ENCODE results near the gene KCTD16. TPM values are rescaled to one million over a fixed set of nuclear protein-coding genes. Genes with fewer than 3 reads are reported as not detected.

KCTD16 gene
- total RNA-seq, 2 donors from 2014 or later: 3.4 to 4.3 TPM

DNA sequence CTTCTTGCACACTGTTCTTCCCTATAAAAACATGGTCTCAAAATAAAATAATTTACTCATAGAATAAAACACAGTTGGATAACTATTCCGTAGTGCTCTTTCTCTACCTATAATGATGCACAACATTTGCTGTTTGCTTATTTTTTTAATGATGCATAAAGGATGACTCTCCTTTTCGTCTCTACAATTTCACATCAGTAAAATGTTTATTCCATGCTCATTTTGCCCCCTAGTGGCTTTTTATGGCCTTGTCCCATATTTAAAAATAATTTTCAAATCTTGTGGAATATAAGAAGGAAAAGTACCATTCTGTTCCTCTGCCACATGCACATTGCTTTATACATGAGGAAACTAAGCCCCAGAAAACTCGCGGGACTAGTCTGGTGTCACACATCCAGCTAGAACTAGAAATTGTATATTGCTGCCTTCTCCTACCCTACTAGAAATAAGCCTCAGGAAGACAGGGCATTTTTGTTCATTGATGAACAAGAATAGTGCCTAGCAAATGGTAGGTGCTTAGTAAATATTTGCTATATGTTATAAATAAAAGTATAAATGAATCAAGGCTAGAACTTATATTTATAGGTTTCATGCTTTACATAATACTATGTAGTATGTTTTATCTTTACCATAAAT is 12.7 kb downstream of the KCTD16 start:
- Histone ChIP-seq H3K9me3 (no peaks in the 10 kb centered on the region), H3K27ac (no peak overlapping the region), H3K4me3 (no peak overlapping the region), H3K27me3 (no peaks in the 10 kb centered on the region), H3K36me3 (replicated peaks in 1 of 2; ENCODE audit: insufficient read depth in 1 of 2, low read depth in 2 of 2) (no peaks in the 10 kb centered on the region), H3K4me1 (no peaks in the 10 kb centered on the region)
- intact Hi-C loops (cut with DNase I): no loop called here
- WGBS, 2 donors: 5 to 9% methylated on average over 4 of the region's 4 CpGs
- DNase-seq: no peak
- no peak for TF ChIP-seq POLR2A (IDR thresholded peaks at IDR 0.05)
- TF ChIP-seq CTCF (IDR thresholded peaks at IDR 0.05): peak; percentile 9 to 81 (median 59)
- peak; percentile 42 for ATAC-seq

GRCh38 chr5:144187699-144188294 is 17.1 kb downstream of the KCTD16 start:
- intact Hi-C loops (cut with DNase I): no loop called here
- no peak overlapping the region for H3K4me3 ChIP-seq
- no peaks in the 10 kb centered on the region for H3K36me3 ChIP-seq (replicated peaks in 1 of 2; ENCODE audit: insufficient read depth in 1 of 2, low read depth in 2 of 2)
- DNase-seq (peak; percentile 24 to 68 (median 44)), ATAC-seq (peak; percentile 53)
- H3K27me3 ChIP-seq: no peaks in the 10 kb centered on the region
- no peaks in the 10 kb centered on the region for H3K9me3 ChIP-seq
- 0 to 5% methylated on average over 2 of the region's 2 CpGs for WGBS, 2 donors
- no peak for TF ChIP-seq POLR2A (IDR thresholded peaks at IDR 0.05)
- no peaks in the 10 kb centered on the region for H3K4me1 ChIP-seq
- peak overlapping the region in 1 of 4 donors; percentile 23 for H3K27ac ChIP-seq

GRCh38 chr5:144189800-144190429 is 19.2 kb downstream of the KCTD16 start:
- intact Hi-C loops (cut with DNase I): no loop called here
- 59 to 72% methylated on average over 10 of the region's 10 CpGs for WGBS, 2 donors
- ATAC-seq (no peak), DNase-seq (no peak)
- Histone ChIP-seq H3K36me3 (replicated peaks in 1 of 2; ENCODE audit: insufficient read depth in 1 of 2, low read depth in 2 of 2) (no peaks in the 10 kb centered on the region), H3K9me3 (no peaks in the 10 kb centered on the region), H3K4me1 (no peaks in the 10 kb centered on the region), H3K27me3 (no peaks in the 10 kb centered on the region), H3K27ac (no peak overlapping the region), H3K4me3 (no peak overlapping the region)
- TF ChIP-seq POLR2A (IDR thresholded peaks at IDR 0.05) (no peak), CTCF (IDR thresholded peaks at IDR 0.05) (no peak)

- H3K4me3 ChIP-seq: no peak overlapping the region
- DNase-seq (no peak), ATAC-seq (no peak)
- H3K4me1 ChIP-seq: no peaks in the 10 kb centered on the region
- no peak for TF ChIP-seq CTCF (IDR thresholded peaks at IDR 0.05)
- TF ChIP-seq POLR2A (IDR thresholded peaks at IDR 0.05): no peak
- no peaks in the 10 kb centered on the region for H3K27me3 ChIP-seq
- no peaks in the 10 kb centered on the region for H3K9me3 ChIP-seq
- intact Hi-C loops (cut with DNase I): no loop called here
- WGBS, 2 donors: 60 to 86% methylated on average over 3 of the region's 3 CpGs
- H3K36me3 ChIP-seq (replicated peaks in 1 of 2; ENCODE audit: insufficient read depth in 1 of 2, low read depth in 2 of 2): no peaks in the 10 kb centered on the region
- no peak overlapping the region for H3K27ac ChIP-seq
These were observed 20.9 kb downstream of the KCTD16 start for GRCh38 chr5:144191531-144191930.

DNA sequence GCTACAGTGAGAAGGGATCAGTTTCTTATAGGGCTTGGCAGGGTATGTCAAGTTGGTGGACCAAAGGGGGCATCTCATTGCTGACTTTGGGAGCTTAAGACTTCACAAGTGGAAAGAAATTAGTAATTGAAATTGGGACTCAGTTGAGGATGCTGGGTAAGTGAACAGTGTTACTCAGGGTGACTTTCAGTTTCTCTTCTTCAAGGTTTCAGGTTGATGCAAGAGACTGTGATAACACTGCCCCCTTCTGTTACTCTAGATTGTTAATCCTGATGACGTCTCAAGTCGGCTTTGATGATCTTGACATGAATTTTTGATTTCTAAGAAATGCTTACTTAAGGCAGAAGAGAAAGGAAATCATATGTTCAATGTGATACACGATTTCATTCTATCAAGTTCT is 21.3 kb downstream of the KCTD16 start:
- H3K27me3 ChIP-seq: no peaks in the 10 kb centered on the region
- WGBS, 2 donors: 28 to 33% methylated on average over 3 of the region's 3 CpGs
- TF ChIP-seq POLR2A (IDR thresholded peaks at IDR 0.05): no peak
- peak in 2 of 7 experiments; percentile 27 to 31 for TF ChIP-seq CTCF (IDR thresholded peaks at IDR 0.05)
- H3K27ac ChIP-seq: no peak overlapping the region
- intact Hi-C loops (cut with DNase I): no loop called here
- H3K9me3 ChIP-seq: no peaks in the 10 kb centered on the region
- H3K4me3 ChIP-seq: no peak overlapping the region
- no peak for ATAC-seq
- no peaks in the 10 kb centered on the region for H3K4me1 ChIP-seq
- DNase-seq: no peak
- no peaks in the 10 kb centered on the region for H3K36me3 ChIP-seq (replicated peaks in 1 of 2; ENCODE audit: insufficient read depth in 1 of 2, low read depth in 2 of 2)

Measured in body of pancreas (tissue), 4 donors.